K562 treated with DMSO at 1 percent for 48 hours (cell line): ENCODE measurements around the gene TXLNG. TPM values are rescaled to one million over a fixed set of nuclear protein-coding genes. Genes with fewer than 3 reads are reported as not detected.

Experiments used
- total RNA-seq: library from RNA; unstranded; fragments of 300-600 nt; gene quantifications from 2 replicates; pipeline ENCODE4 v1.2.3, GENCODE V29; 2022; ENCODE audit warnings: low replicate concordance; ENCODE audit errors: extremely low read depth

The TXLNG gene
- total RNA-seq, result not detected in 2 replicates

GRCh38 chrX:16786139-16786790 lies at the start of gene TXLNG:
Gene TXLNG, plus strand, starts transcription at chrX:16786466. Its CDS starts 22 bp downstream, at chrX:16786488.

GRCh38 chrX:16870095-16870861 lies 84.0 kb downstream of the TXLNG start, which contains the start of gene RBBP7:
Gene RBBP7, minus strand, starts transcription at chrX:16870362. Its CDS starts 309 bp downstream, at chrX:16870053.

Other genes starting within 250 kb of the TXLNG start
- not detected in 2 replicates for gene S100G, start 136.3 kb upstream of the TXLNG start, total RNA-seq
- not detected in 2 replicates for gene CTPS2, start 73.8 kb upstream of the TXLNG start, total RNA-seq
- not detected in 2 replicates for gene SYAP1, start 66.9 kb upstream of the TXLNG start, total RNA-seq
- gene RBBP7, start 83.9 kb downstream of the TXLNG start, total RNA-seq, result not detected in 2 replicates
- not detected in 2 replicates for gene REPS2, start 160.2 kb downstream of the TXLNG start, total RNA-seq